ENCODE results near the gene SLC43A1.
"Not testable (repeated sequence)": the region's sequence is repeated elsewhere in the genome, so short reads cannot be mapped to it uniquely, and the experiment has no call there.

SLC43A1 gene

GRCh38 chr11:57515332-57516060 is at the start of gene SLC43A1:
Gene SLC43A1, minus strand, starts transcription at chr11:57515702. Its CDS starts 1,591 bp downstream, at chr11:57514111.
- DNase-seq = no peak

GRCh38 chr11:57562596-57562995 is 47.1 kb upstream of the SLC43A1 start:
- no peak for DNase-seq

GRCh38 chr11:57560146-57560545 is 44.6 kb upstream of the SLC43A1 start:
- DNase-seq = no peak

GRCh38 chr11:57556041-57556440 is 40.5 kb upstream of the SLC43A1 start:
- no peak for DNase-seq

GRCh38 chr11:57555393-57555792 is 39.9 kb upstream of the SLC43A1 start:
- DNase-seq = no peak

GRCh38 chr11:57552479-57552878 is 37.0 kb upstream of the SLC43A1 start:
- no peak for DNase-seq

- DNase-seq = no peak
Measured at GRCh38 chr11:57551941-57552340, 36.4 kb upstream of the SLC43A1 start.

GRCh38 chr11:57549983-57550382 is 34.5 kb upstream of the SLC43A1 start:
- DNase-seq = no peak

GRCh38 chr11:57547854-57548377 is 32.4 kb upstream of the SLC43A1 start:
- peak; percentile 24 for DNase-seq

GRCh38 chr11:57546869-57547475 is 31.5 kb upstream of the SLC43A1 start:
- DNase-seq = no peak

- no peak for DNase-seq
Measured at GRCh38 chr11:57546451-57546850, 30.9 kb upstream of the SLC43A1 start.

GRCh38 chr11:57545883-57546282 is 30.4 kb upstream of the SLC43A1 start:
- DNase-seq = no peak

- DNase-seq = no peak
Measured at GRCh38 chr11:57544566-57544965, 29.1 kb upstream of the SLC43A1 start.

GRCh38 chr11:57543593-57543992 is 28.1 kb upstream of the SLC43A1 start:
- DNase-seq = no peak

- no peak for DNase-seq
Measured at GRCh38 chr11:57542582-57542981, 27.1 kb upstream of the SLC43A1 start.

GRCh38 chr11:57541169-57541568 is 25.7 kb upstream of the SLC43A1 start:
- no peak for DNase-seq

- DNase-seq = no peak
Measured at GRCh38 chr11:57539342-57539741, 23.8 kb upstream of the SLC43A1 start.

- no peak for DNase-seq
Measured at GRCh38 chr11:57536947-57537619, 21.6 kb upstream of the SLC43A1 start, which contains the start of gene SMTNL1. Gene SMTNL1, plus strand, starts transcription at chr11:57537595. Its CDS starts 5,048 bp downstream, at chr11:57542643.

GRCh38 chr11:57534449-57534848 is 18.9 kb upstream of the SLC43A1 start:
- not testable (repeated sequence) for DNase-seq

- DNase-seq = peak; percentile 97
Measured at GRCh38 chr11:57530596-57531507, 15.3 kb upstream of the SLC43A1 start, which contains the start of gene TIMM10. Gene TIMM10, minus strand, starts transcription at chr11:57530754. Its CDS starts 565 bp downstream, at chr11:57530189.

GRCh38 chr11:57530215-57530595 is 14.7 kb upstream of the SLC43A1 start:
- no peak for DNase-seq

GRCh38 chr11:57529012-57529411 is 13.5 kb upstream of the SLC43A1 start:
- DNase-seq = no peak
